Bronchial epithelial cell (primary cell): ENCODE data around the gene NEU1. TPM values are rescaled to one million over a fixed set of nuclear protein-coding genes. Genes with fewer than 3 reads are reported as not detected.

Experiments
- DNase-seq: peaks from one replicate; pipeline ENCODE4 v3.0.0-alpha.2; 2010; ENCODE audit warnings: low read depth
- FAIRE-seq: peaks from 2 replicates; lab custom pipeline; 2011; peaks lifted over from hg19 to GRCh38; lab: Jason Lieb, UNC
- H3K27me3 ChIP-seq: 2 replicates; pipeline ENCODE4 v1.5.1; 2011; ENCODE audit warnings: low read length; ENCODE audit not compliant: control insufficient read depth, insufficient read depth
- H3K36me3 ChIP-seq: 2 replicates; pipeline ENCODE4 v1.5.1; 2011; ENCODE audit warnings: low read length; ENCODE audit not compliant: control insufficient read depth, insufficient read depth
- H3K4me3 ChIP-seq: 2 replicates; pipeline ENCODE4 v1.5.1; 2011; ENCODE audit warnings: mild to moderate bottlenecking, low read depth, low read length, control low read depth
- CTCF ChIP-seq: IDR thresholded peaks from 2 replicates; pipeline ENCODE4 v1.5.1; 2011; ENCODE audit warnings: mild to moderate bottlenecking, moderate library complexity, low read length, control low read depth, inconsistent platforms; ENCODE audit not compliant: insufficient read depth, severe bottlenecking
- total RNA-seq: library from RNA; depleted of rRNA; stranded (reverse); fragments of >200 nt; gene quantifications from 2 replicates; pipeline ENCODE4 v1.2.1, GENCODE V29; 2014

NEU1 gene
- total RNA-seq, 1 donor from 2014 or later = 70.3 TPM

GRCh38 chr6:31900917-31901414, 38.3 kb upstream of the NEU1 start:
- Histone ChIP-seq H3K27me3 (no peaks in the 10 kb centered on the region), H3K36me3 (no peaks in the 10 kb centered on the region), H3K4me3 (peak overlapping the region; percentile 48)
- TF ChIP-seq CTCF = no peak
- DNase-seq (no peak), FAIRE-seq (no peak)

- FAIRE-seq = no peak
- Histone ChIP-seq H3K4me3 (no peak overlapping the region), H3K27me3 (no peaks in the 10 kb centered on the region), H3K36me3 (no peaks in the 10 kb centered on the region)
- no peak for DNase-seq
- TF ChIP-seq CTCF = no peak
Measured at GRCh38 chr6:31899882-31900722, 37.5 kb upstream of the NEU1 start.

GRCh38 chr6:31899215-31899614, 36.6 kb upstream of the NEU1 start:
- FAIRE-seq (no peak), DNase-seq (no peak)
- Histone ChIP-seq H3K27me3 (no peaks in the 10 kb centered on the region), H3K36me3 (no peaks in the 10 kb centered on the region), H3K4me3 (no peak overlapping the region)
- no peak for TF ChIP-seq CTCF

- no peaks in the 10 kb centered on the region for H3K27me3 ChIP-seq
- FAIRE-seq = no peak
- no peaks in the 10 kb centered on the region for H3K36me3 ChIP-seq
- peak overlapping the region; percentile 97 for H3K4me3 ChIP-seq
- TF ChIP-seq CTCF = peak; percentile 12
- DNase-seq = peak; percentile 79
Measured at GRCh38 chr6:31898383-31899011, 35.9 kb upstream of the NEU1 start.

GRCh38 chr6:31897612-31898382, 35.2 kb upstream of the NEU1 start, which contains the start of gene EHMT2:
EHMT2 (minus strand) TSS chr6:31897698; CDS start chr6:31897677, 21 bp downstream.
- Histone ChIP-seq H3K27me3 (no peaks in the 10 kb centered on the region), H3K36me3 (peaks cover 1% of the 10 kb centered on the region), H3K4me3 (peak within 1 kb of the TSS; percentile 97)
- no peak for TF ChIP-seq CTCF
- FAIRE-seq (no peak), DNase-seq (peak; percentile 59)
